ENCODE data around the gene CWF19L1. TPM values are rescaled to one million over a fixed set of nuclear protein-coding genes. Genes with fewer than 3 reads are reported as not detected.

The CWF19L1 gene
- total and polyA plus RNA-seq, 2 of the 13 experiments (the other 11 are each of a cell fraction or from before 2014, with no cell fraction given): 13.6 to 42.1 TPM

GRCh38 chr10:100185364-100186252, 81.8 kb downstream of the CWF19L1 start, which contains the start of gene ERLIN1 (continued):
- no peak for TF ChIP-seq NONO (IDR thresholded peaks at IDR 0.05)
- peak; percentile 99 for TF ChIP-seq NONO (CRISPR knock-in tag; conservative IDR thresholded peaks at IDR 0.05)
- TF ChIP-seq REPIN1 (CRISPR knock-in tag; IDR thresholded peaks at IDR 0.05; ENCODE audit: borderline replicate concordance, low read depth): peak; percentile 94
- no peak for TF ChIP-seq HMG20A (CRISPR knock-in tag; IDR thresholded peaks at IDR 0.05; ENCODE audit: borderline replicate concordance)
- TF ChIP-seq ZNF460 (CRISPR knock-in tag; IDR thresholded peaks at IDR 0.05; ENCODE audit: borderline replicate concordance): no peak
- 0 out of 2 replicates have a peak, but pooled peaks have one; percentile 10 for TF ChIP-seq ZBTB21 (CRISPR knock-in tag; IDR thresholded peaks at IDR 0.05)
- TF ChIP-seq HDAC1 (CRISPR knock-in tag; IDR thresholded peaks at IDR 0.05): peak; percentile 89
- peak; percentile 61; the same call in 1 of the 2 replicates for TF ChIP-seq ZNF503 (CRISPR knock-in tag; IDR thresholded peaks at IDR 0.05)
- TF ChIP-seq RFX1 (IDR thresholded peaks at IDR 0.05): no peak
- TF ChIP-seq TFDP1 (CRISPR knock-in tag; IDR thresholded peaks at IDR 0.05; ENCODE audit: borderline replicate concordance): peak; percentile 98
- peak; percentile 90; the same call in 1 of the 2 replicates for TF ChIP-seq SMAD1 (CRISPR knock-in tag; IDR thresholded peaks at IDR 0.05; ENCODE audit: borderline replicate concordance, low read depth)
- peak; percentile 93; the same call in 1 of the 2 replicates for TF ChIP-seq ZNF724P (CRISPR knock-in tag; IDR thresholded peaks at IDR 0.05; ENCODE audit: borderline replicate concordance)
- TF ChIP-seq ZNF616 (CRISPR knock-in tag; IDR thresholded peaks at IDR 0.05; ENCODE audit: low read depth): peak; percentile 83; the same call in 1 of the 2 replicates
- peak; percentile 76 for TF ChIP-seq MED1 (CRISPR knock-in tag; IDR thresholded peaks at IDR 0.05)
- peak; percentile 93 for TF ChIP-seq POLR2G (IDR thresholded peaks at IDR 0.05; ENCODE audit: low read depth, low read length)
- peak; percentile 76 for TF ChIP-seq RNF2 (conservative IDR thresholded peaks at IDR 0.05; ENCODE audit: low read depth)
- TF ChIP-seq KAT8 (CRISPR knock-in tag; IDR thresholded peaks at IDR 0.05): peak; percentile 86
- TF ChIP-seq RFXANK (CRISPR knock-in tag; IDR thresholded peaks at IDR 0.05): no peak
- TF ChIP-seq ZSCAN9 (CRISPR knock-in tag; IDR thresholded peaks at IDR 0.05; ENCODE audit: borderline replicate concordance): peak; percentile 64; the same call in 1 of the 2 replicates
- TF ChIP-seq ZNF629 (CRISPR knock-in tag; conservative IDR thresholded peaks at IDR 0.05): peak; percentile 39; the same call in 1 of the 2 replicates
- TF ChIP-seq ZSCAN29 (CRISPR knock-in tag; conservative IDR thresholded peaks at IDR 0.05): peak; percentile 91; the same call in 1 of the 2 replicates
- TF ChIP-seq JUNB (CRISPR knock-in tag; IDR thresholded peaks at IDR 0.05; ENCODE audit: borderline replicate concordance): peak; percentile 83; the same call in 1 of the 2 replicates
- TF ChIP-seq HOXA7 (CRISPR knock-in tag; IDR thresholded peaks at IDR 0.05): no peak
- TF ChIP-seq RBFOX2 (IDR thresholded peaks at IDR 0.05; ENCODE audit: low read depth, low read length): peak; percentile 93
- TF ChIP-seq CC2D1A (CRISPR knock-in tag; IDR thresholded peaks at IDR 0.05): no peak
- TF ChIP-seq HMGXB4 (CRISPR knock-in tag; IDR thresholded peaks at IDR 0.05; ENCODE audit: borderline replicate concordance in 1 of 2, low read depth in 1 of 2): peak; percentile 77 to 90

Data from HepG2 (cell line).